Sigmoid colon (tissue), 7 donors: ENCODE measurements around the gene RBM18. TPM values are rescaled to one million over a fixed set of nuclear protein-coding genes. Genes with fewer than 3 reads are reported as not detected.
A peak's percentile ranks its signal among the peaks of the same experiment; 100 is the strongest.

Experiments
- DNase-seq: peaks from one replicate; pipeline ENCODE4 v3.0.0-alpha.2; 2019
- H3K27ac ChIP-seq, 4 donors: fragments of 200-600 bp; sonication (generic); one replicate each; pipeline ENCODE4 v1.5.1; 2016 to 2019; ENCODE audit warnings: mild to moderate bottlenecking in 1 of 4
- H3K27me3 ChIP-seq, 3 donors: fragments of 200-600 bp; sonication (generic); one replicate each; pipeline ENCODE4 v1.5.1; 2019; ENCODE audit warnings: mild to moderate bottlenecking in 1 of 3
- H3K36me3 ChIP-seq, 4 donors: fragments of 200-600 bp; sonication (generic); one replicate each; pipeline ENCODE4 v1.5.1; 2016 to 2019
- H3K4me1 ChIP-seq, 4 donors: fragments of 200-600 bp; sonication (generic); one replicate each; pipeline ENCODE4 v1.5.1; 2017 to 2019
- H3K4me3 ChIP-seq, 4 donors: fragments of 200-600 bp; sonication (generic); one replicate each; pipeline ENCODE4 v1.5.1; 2017 to 2019; ENCODE audit warnings: mild to moderate bottlenecking in 2 of 4, moderate library complexity in 1 of 4
- H3K9me3 ChIP-seq, 4 donors: fragments of 200-600 bp in 3 of 4; sonication (generic) in 3 of 4; one replicate each; pipeline versions ENCODE4 v1.5.1 to v1.6.1; 2013 to 2019
- EP300 ChIP-seq, 4 donors: sonication (generic); formaldehyde crosslinking; IDR thresholded peaks; one replicate each; pipeline ENCODE4 v1.6.1; 2017; ENCODE audit warnings: antibody characterized with exemption in 4 of 4
- POLR2A ChIP-seq, 2 donors: fragments of 450-650 bp; IDR thresholded peaks; one replicate each; pipeline ENCODE4 v1.6.1; 2016; ENCODE audit warnings: antibody characterized with exemption in 2 of 2, mild to moderate bottlenecking in 2 of 2, moderate library complexity in 2 of 2
- POLR2AphosphoS5 ChIP-seq, 4 donors: sonication (generic); formaldehyde crosslinking; IDR thresholded peaks; one replicate each; pipeline ENCODE4 v1.6.1; 2017; ENCODE audit warnings: antibody characterized with exemption in 4 of 4
- WGBS, 2 donors: extraction: QIAGEN DNeasy Blood & Tissue Kit; methylation state at CpG; one replicate each; pipeline ENCODE4 v1.1.7; 2013; 5-methylcytosine and 5-hydroxymethylcytosine counted together
- intact Hi-C: fragments of 100-400 bp; cut with DNase I; formaldehyde crosslinking; loops from one replicate; pipeline ENCODE4 v1.15.1; 2023
- polyA plus RNA-seq, 3 donors: library from polyadenylated mRNA; stranded (reverse); fragments of 200-250 nt; gene quantifications; one replicate each; pipeline ENCODE4 v1.2.3, GENCODE V29; 2013
- total RNA-seq, 4 donors: library from RNA; depleted of rRNA; stranded (reverse); fragments of >200 nt; gene quantifications; one replicate each; pipeline ENCODE4 v1.1.0, GENCODE V29; 2016
- TF ChIP-seq, protein P1 (sequence below), 4 experiments: fragments of 450-650 bp in 3 of 4; fragments of 200-600 bp in 1 of 4; IDR thresholded peaks; one replicate each; pipeline ENCODE4 v1.5.1; 2016 to 2019; ENCODE audit warnings: antibody characterized with exemption in 4 of 4, mild to moderate bottlenecking in 3 of 4, moderate library complexity in 2 of 4
- donor health status: healthy with polysubstance abuse.
- donor health status: Bipolar disorder and iron deficiency.
- donor health status: healthy.

Gene RBM18
- total and polyA plus RNA-seq, 7 donors, result 8.2 to 16.8 (median 11.9) TPM

DNA sequence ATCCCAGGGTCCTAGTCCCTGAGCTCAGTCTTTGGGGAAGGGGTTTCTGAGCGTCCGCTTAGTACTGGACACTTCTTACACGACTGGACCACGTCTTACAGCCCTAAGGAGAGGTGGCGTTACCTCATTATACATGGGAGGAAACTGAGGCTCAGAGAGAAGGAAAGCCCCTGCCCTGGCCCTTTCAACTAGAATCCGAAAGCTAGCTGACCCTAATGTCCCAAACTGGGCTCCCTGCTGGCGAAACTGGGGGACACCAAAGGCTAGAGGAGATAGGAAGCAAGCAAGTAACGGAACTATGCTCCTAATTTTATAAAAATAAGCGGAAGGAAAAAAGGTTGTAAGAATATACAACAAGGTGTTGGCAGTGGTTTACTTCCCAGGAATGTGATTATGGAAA lies 50.1 kb downstream of the RBM18 start:
- peaks cover 0 to 26% (median 25%) of the 10 kb centered on the region in 4 donors for H3K4me1 ChIP-seq
- WGBS, 2 donors, result 48 to 65% methylated on average over 9 of the region's 9 CpGs
- H3K4me3 ChIP-seq, result no peak overlapping the region
- DNase-seq, result no peak
- no peak overlapping the region for H3K27ac ChIP-seq
- no peaks in the 10 kb centered on the region for H3K9me3 ChIP-seq
- H3K36me3 ChIP-seq, result no peaks in the 10 kb centered on the region
- TF ChIP-seq, protein P1, sequence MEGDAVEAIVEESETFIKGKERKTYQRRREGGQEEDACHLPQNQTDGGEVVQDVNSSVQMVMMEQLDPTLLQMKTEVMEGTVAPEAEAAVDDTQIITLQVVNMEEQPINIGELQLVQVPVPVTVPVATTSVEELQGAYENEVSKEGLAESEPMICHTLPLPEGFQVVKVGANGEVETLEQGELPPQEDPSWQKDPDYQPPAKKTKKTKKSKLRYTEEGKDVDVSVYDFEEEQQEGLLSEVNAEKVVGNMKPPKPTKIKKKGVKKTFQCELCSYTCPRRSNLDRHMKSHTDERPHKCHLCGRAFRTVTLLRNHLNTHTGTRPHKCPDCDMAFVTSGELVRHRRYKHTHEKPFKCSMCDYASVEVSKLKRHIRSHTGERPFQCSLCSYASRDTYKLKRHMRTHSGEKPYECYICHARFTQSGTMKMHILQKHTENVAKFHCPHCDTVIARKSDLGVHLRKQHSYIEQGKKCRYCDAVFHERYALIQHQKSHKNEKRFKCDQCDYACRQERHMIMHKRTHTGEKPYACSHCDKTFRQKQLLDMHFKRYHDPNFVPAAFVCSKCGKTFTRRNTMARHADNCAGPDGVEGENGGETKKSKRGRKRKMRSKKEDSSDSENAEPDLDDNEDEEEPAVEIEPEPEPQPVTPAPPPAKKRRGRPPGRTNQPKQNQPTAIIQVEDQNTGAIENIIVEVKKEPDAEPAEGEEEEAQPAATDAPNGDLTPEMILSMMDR (IDR thresholded peaks at IDR 0.05), result no peak
- no peak for TF ChIP-seq POLR2AphosphoS5 (IDR thresholded peaks at IDR 0.05)
- H3K27me3 ChIP-seq, result peaks cover 42 to 87% (median 65%) of the 10 kb centered on the region in 3 donors
- intact Hi-C loops, result no loop called here

GRCh38 chr9:122213589-122214413 lies 50.8 kb downstream of the RBM18 start:
- intact Hi-C loops, result no loop called here
- peaks cover 0 to 19% (median 18%) of the 10 kb centered on the region in 4 donors for H3K4me1 ChIP-seq
- no peak overlapping the region for H3K27ac ChIP-seq
- DNase-seq, result peak; percentile 47
- WGBS, 2 donors, result 3 to 6% methylated on average over 93 of the region's 93 CpGs
- H3K27me3 ChIP-seq, result peaks cover 35 to 80% (median 58%) of the 10 kb centered on the region in 3 donors
- H3K4me3 ChIP-seq, result peak overlapping the region in 3 of 4 donors; percentile 31 to 39 (median 36)
- TF ChIP-seq POLR2A (IDR thresholded peaks at IDR 0.05) (no peak), POLR2AphosphoS5 (IDR thresholded peaks at IDR 0.05) (no peak), EP300 (IDR thresholded peaks at IDR 0.05) (no peak)
- TF ChIP-seq, protein P1 (IDR thresholded peaks at IDR 0.05), result no peak
- no peaks in the 10 kb centered on the region for H3K9me3 ChIP-seq
- no peaks in the 10 kb centered on the region for H3K36me3 ChIP-seq

- 40% methylated on average over 20 of the region's 20 CpGs for WGBS, 2 donors
- intact Hi-C loops, result no loop called here
- Histone ChIP-seq H3K4me1 (peaks cover 0 to 16% (median 15%) of the 10 kb centered on the region in 4 donors), H3K27ac (no peak overlapping the region), H3K9me3 (no peaks in the 10 kb centered on the region), H3K36me3 (no peaks in the 10 kb centered on the region), H3K4me3 (peak overlapping the region in 3 of 4 donors; percentile 31 to 39 (median 36)), H3K27me3 (peaks cover 35 to 74% (median 51%) of the 10 kb centered on the region in 3 donors)
- DNase-seq, result peak; percentile 19
- TF ChIP-seq, protein P1 (IDR thresholded peaks at IDR 0.05), result no peak
- TF ChIP-seq EP300 (IDR thresholded peaks at IDR 0.05) (no peak), POLR2A (IDR thresholded peaks at IDR 0.05) (no peak), POLR2AphosphoS5 (IDR thresholded peaks at IDR 0.05) (no peak)
Measured at GRCh38 chr9:122213102-122213588, 51.5 kb downstream of the RBM18 start.

DNA sequence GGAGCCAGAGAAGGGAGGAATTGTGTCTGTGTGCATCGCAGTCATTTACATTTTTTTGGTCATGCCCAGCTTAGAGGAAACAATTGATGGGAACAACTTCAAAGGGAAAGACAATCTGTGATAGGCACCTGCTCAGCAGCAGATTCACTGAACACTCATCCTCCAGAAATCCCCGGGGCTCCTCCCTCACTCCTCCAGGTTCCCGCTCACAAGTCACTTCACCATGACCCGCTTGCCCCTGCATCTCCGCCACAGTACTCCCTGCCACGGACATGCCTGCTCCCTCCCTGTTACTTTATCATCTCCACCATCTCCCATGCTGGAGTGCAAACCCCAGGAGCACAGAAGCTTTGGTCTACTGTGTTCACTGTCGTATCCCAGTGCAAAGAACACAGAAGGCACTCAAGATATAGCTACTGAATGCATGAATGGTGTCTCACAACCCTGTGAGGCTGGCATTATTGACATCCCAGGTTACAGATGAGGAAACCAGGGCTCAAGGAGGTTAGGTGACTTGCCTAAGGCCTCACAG lies 52.1 kb downstream of the RBM18 start:
- intact Hi-C loops, result no loop called here
- Histone ChIP-seq H3K27me3 (peaks cover 35 to 68% (median 48%) of the 10 kb centered on the region in 3 donors), H3K4me3 (no peak overlapping the region), H3K36me3 (no peaks in the 10 kb centered on the region), H3K27ac (no peak overlapping the region), H3K9me3 (no peaks in the 10 kb centered on the region), H3K4me1 (peaks cover 0 to 16% (median 15%) of the 10 kb centered on the region in 4 donors)
- 80 to 89% methylated on average over 7 of the region's 7 CpGs for WGBS, 2 donors
- peak; percentile 39 for DNase-seq
- TF ChIP-seq POLR2A (IDR thresholded peaks at IDR 0.05) (no peak), POLR2AphosphoS5 (IDR thresholded peaks at IDR 0.05) (no peak), EP300 (IDR thresholded peaks at IDR 0.05) (no peak)
- TF ChIP-seq, protein P1 (IDR thresholded peaks at IDR 0.05), result no peak
